Inflammatory macrophage (primary cell): ENCODE results near the gene CST4.
"Not testable (repeated sequence)": the region's sequence is repeated elsewhere in the genome, so short reads cannot be mapped to it uniquely, and the experiment has no call there.

Source experiments
- DNase-seq, 2 donors: peaks; one replicate each; pipeline ENCODE4 v3.0.0-alpha.2; 2020 to 2022

The CST4 gene

DNA sequence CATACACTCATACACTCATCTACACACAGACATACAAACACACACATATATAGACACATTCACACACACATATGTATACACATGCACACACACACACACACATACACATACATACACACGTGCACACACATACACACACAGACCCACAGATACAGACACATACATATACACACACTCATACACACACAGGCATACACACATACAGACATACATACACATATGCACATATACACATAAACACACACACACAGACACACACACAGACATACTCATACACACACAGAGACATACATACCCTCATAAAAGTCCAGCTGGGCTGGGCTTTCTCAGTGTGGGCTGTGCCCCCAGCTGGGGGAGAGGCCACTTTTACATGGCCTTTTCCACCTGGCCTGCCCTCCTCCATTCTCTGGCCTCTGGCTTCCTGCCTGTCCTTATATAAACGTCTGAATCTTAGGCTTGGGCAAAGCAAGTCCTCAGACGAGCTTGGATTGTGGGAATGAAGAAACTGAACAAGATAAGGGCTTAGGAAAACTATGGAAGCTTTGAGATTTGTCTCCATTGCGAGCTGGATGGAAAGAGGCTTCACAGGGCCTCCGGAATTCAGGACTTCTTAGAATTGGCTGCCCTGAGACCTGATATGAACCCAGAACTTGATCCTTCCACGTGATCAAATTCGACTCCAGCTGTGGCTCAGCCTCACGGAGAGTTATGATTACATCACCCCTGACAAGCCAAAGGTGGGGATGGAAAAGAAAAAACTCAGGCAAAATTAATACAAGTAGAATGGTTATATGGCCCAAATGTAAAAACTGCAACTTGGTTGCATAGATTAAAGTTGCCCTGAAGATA, 28.6 kb downstream of the CST4 start:
- no peak for DNase-seq

DNA sequence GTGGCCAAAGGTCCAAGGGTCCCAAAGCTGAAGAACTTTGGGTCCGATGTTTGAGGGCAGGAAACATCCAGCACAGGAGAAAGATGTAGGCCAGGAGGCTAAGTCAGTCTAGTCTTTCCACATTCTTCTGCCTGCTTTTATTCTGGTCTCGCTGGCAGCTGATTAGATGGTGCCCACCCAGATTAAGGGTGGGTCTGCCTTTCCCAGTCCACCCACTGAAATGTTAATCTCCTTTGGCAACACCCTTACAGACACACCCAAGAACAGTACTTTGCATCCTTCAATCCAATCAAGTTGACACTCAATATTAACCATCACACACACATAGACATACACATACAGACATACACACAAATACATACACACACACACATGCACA, 29.2 kb downstream of the CST4 start:
- not testable (repeated sequence) for DNase-seq

DNA sequence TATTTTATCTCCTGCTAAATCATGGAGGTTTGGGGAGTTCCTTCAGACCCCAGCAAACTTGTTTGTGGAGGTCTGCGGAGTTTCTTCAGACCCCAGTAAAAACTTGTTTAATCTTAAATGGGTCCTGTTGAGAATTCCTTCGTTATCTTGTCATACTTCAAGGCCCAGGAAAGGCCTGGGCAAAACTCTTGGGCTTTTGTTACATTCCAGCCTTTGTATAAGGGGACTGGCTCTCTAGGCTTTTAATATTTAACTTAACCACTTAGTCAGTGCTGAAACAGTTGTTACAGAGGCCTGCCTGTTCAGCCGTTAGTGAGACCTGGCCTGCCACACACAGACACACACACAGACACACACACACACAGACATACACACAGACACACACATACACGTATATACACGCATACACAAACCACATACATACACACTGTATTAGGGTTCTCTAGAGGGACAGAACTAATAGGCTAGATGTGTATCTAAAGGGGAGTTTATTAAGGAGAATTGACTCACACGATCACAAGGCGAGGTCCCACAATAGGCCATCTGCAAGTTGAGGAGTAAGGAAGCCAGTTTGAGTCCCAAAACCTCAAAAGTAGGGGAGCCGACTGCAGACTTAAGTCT, 29.7 kb downstream of the CST4 start:
- no peak for DNase-seq

DNA sequence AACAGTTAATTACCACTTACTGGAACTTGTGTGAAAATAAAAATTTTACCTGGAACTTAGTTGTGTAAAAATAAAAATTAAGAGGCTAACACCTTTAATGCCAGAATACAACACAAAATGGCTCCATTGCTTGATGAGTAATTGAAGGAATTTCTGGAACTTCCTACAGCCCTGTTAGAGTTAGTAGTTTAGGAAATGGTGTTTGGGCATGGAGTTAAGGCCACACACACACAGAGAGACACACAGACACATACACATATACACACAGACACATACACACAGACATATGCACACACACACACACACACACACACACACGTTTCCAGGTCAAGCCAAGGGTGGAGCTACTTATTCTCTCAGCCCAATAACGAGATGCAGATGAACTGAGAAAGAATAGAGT, 30.5 kb downstream of the CST4 start:
- no peak for DNase-seq

DNA sequence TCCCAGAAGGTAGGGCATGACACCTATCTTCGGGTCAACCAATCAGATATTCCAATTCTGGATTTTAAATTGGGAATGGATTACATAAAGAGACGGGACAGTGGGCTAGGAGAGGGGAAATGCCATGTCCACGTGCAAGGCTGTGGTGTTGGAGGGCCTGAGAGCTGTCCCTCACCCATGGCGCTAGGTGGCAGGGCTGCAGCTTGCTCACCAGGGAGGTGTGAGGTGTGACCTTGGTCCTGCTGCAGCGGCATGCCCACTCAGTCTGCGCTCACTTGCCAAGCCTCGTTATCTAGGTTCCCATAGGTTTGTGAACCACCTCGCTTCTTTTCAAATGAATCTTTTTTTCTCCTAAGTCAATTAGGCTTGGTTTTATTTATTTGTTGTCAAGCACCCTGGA, 31.6 kb downstream of the CST4 start:
- DNase-seq: no peak

DNA sequence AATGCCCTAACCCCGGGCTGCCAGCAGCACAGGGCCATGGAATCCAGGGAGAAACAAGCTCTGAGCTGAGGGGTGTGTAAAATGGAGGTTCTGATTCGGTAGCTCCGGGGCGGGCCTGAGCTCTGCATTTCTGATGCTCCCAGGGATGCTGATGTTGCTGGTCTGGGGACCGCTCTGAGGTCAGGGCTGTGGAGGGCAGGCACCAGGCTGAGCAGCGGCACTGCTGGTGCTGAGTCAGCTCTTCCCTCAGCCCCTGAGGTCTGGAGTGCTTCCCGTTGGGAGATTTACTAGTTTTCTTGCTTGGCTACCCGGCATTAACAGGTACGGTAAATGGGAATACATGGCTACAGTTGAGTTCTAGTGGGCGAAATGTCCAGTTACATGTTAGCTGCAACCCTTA, 32.5 kb downstream of the CST4 start:
- DNase-seq: no peak

DNA sequence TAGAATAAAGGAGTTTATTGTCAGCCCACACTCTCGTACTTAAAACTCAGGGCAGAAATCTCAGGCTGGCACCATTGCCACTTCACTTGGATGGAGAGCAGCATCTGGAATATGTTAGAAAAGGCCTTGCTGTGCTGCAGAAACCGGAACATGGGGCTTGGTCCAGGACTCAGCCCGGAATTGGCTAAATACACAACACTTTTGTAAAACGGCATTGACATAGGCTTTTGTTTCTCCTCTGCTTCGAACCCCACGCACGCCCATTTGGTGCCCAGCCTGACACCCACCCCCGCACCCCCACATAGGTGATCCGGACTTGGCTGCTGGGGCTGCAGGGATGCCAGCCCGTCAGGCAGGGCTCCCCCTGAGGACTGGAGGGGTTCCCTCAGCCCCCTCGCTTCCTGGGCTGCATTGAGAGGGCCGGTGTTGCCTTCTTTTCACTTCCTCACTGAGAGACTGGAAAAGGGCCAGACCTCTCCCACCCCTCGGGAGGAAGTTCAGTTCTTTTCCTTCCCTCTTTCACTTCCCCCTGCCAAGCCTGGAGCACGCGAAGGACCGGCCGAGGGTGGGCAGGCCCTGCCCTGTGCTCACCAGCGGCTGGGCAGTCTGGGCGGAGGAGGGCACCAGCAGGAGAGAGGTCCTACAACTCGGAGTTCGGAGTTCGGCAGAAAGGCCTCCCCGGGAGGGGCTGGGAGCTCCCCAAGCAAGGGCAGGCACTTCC, 33.2 kb downstream of the CST4 start:
- DNase-seq: peak; percentile 94

DNA sequence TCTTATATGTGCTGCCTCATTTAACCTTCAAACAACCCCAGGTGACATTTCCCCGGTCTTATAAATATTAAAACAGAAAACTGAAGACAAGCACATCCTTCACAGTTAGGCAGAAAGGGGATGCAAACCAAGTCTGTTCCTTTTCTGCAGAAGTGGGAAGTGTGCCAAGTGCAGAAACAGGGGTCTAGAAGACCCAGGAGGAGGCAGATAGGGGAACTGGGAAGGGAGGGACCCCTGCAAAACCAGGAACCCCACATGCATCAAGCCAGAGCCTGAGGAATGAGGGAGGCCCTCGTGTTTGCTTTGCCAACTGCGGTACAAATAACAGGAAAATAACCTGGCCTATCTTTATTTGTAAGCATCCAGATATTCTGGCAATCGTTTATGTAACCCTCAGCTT, 34.1 kb downstream of the CST4 start:
- peak; percentile 27 to 50 for DNase-seq

DNA sequence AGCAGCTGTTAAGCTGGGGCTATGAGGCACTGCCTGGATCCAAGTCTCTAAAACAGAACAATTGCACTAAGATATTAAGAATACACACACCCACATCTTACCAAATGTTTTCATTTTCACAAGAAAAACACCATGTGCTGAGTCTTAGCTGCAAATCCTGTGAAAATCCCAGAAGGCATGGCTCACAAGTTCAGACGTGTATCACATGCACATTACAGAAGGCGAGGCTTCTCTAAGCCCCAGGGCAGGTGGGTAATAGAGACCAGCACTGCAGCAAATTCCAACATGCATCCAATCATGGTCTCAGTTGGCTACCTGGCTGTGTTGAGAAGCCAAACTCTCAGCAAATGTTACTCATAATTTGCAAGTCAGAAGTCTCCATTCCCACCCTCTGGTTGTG, 34.8 kb downstream of the CST4 start:
- DNase-seq: no peak

DNA sequence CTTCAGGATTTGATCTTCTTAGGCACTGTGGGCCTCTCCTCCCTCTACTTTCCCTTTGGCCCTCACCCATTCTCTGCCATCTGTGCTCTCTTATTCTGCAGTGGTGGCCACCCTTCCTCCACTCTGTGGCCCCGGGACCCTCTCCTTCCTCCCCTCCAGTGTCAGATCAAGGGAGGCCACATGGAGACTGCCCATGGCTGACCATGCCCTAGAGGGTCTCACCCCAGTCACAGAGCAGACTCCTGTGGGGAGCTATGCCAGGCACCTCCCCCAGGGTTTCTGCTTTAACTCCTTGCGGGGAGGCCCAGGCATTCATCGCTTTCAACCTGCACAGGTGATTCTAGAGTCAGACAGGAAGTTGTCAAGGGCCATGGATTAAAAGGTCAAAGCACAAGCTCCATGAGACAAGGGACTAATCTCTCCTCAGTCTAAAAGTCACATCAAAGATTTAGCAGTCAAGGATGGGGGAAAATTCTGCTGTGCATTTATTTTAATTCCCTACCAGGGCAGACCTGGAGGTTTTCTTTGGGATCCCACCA, 35.4 kb downstream of the CST4 start:
- DNase-seq: no peak

DNA sequence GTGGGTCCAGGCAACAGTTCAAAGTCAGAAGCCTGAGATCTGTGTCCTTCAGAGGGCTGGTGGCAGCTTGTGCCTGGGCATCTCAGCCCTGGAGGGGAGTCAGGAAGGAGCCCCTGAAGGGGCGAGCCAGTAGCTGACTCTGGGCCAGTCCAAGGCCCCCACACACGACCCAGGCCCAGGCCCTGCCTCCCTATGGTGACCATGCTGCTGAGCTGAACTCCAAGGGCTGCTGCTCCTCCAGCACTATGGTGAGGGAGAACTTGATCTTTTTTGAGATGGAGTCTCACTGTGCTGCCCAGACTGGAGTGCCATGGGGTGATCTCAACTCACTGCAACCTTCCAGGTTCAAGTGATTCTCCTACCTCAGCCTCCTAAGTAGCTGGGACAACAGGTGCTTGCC, 35.9 kb downstream of the CST4 start:
- no peak for DNase-seq

DNA sequence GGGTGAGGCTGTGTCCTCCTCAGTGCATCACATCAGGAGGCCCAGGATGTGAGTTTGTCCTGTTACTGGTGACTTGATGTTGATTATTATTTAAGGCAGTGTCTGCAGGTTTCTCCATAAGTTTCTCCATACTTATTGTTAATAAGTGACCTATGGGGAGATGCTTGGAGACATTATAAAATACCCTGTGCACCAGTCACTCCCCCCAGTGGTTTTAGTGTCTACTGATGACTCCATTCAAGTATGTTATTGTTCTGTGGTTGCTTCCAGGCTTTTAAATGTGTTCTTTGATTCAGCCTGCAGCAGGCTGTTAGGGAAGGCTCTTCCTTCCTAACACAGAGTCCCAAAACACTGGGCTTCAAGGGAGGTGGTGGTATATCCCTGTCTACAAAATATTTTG, 36.5 kb downstream of the CST4 start:
- DNase-seq: no peak

DNA sequence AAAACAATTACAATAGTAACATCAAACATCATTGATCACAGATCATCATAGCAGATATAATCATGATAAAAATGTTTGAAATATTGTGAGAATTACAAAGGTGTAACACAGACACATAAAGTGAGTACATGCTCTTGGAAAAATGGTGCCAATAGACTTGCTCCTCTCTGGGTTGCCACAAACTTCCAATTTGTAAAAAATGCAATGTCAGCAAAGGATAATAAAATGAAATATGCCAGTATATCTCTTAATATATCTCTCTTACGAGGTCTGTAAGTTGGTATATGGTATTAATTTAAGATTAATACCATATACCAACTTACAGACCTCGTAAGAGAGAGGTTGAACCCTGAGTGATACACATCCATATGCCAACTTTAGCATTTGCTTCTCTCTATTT, 37.7 kb downstream of the CST4 start:
- DNase-seq: no peak

DNA sequence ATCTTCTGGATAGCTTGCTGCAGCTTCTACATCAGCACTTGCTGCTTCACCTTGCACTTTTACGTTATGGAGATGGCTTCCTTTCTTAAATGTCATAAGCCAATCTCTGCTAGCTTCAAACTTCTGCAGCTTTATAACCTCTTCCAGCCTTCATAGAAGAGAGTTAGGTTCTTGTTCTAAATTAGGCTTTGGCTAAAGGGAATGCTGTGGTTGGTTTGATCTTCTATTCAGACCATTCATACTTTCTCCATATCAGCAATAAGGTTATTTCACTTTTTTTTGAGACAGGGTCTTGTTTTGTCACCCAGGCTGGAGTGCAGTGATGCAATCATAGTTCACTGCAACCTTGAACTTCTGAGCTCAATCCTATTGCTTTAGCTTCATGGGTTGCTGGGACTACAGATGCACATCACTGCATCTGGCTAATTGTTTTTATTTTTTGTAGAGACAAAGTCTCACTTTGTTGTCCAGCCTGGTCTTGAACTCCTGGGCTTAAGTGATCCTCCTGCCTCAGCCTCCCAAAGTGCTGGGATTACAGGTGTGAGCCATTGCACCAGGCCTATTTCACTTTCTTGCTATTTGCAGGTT, 38.9 kb downstream of the CST4 start:
- no peak for DNase-seq

DNA sequence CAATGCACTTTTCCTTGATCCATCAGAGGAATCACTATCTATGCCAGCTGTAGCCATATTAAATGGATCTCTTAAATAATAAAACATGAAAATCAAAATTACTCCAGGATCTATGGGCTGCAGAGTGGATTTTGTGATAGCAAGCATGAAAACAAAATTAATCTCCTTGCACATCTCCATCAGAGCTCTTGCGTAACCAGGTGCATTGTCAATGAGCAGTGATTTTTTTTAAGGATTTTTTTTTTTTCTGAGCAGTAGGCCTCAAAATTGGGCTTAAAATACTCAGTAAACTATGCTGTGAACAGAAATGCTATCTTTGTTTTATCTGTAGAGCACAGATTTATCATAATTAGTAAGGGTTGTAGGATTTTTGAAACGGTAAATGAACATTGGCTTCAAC, 39.6 kb downstream of the CST4 start:
- no peak for DNase-seq

DNA sequence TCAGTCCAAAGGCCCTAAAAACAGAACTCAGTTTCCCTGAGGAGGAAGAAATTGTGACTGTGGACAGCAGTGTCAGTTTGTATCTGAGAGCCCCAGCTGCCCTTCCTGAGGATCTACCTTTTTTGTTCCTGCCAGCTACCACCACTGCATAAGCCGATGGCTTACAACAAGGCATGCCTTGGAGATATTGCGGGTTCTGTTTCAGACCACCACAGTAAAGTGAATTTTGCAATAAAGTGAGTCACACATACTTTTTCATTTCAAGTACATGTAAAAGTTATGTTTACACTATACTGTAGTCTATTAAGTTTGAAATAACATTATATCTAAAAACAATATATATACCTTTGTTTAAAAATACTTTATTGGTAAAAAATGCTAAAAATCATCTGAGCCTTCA, 41.5 kb downstream of the CST4 start:
- no peak for DNase-seq

DNA sequence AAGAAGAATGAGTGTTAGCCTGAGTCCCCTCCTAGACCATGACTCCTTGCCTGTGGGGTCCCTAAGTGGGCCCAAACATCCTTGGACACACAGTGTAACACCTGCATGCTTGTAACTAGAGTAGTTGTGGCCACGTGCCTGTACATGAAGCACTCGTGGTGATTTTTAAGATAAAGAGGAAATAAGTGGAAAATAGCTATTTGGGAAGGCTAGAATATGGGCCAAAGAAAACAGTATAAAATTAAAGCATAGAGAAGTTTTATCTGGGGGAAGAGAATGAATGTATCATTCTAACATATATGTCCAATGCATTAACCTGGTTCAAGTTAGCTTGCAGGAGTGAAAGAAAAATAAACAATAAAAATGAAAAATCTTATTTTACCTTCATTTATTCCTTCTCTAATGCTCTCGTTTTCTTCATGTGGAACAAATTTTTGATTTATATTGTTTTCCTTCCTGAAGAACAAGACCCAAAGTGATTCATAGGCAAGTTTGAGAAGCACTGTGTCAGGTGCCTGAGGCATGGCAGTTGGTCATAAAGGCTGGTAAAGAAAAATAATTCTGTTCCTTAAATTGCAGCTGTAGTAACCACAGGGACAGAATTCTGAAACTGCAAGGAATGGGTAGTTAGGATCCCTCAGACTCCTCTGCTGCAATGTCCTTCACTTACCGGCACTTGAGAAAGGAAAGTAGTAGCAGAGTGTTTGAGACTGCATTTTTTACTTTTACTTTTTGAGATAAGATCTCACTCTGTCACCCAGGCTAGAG, 42.5 kb downstream of the CST4 start:
- DNase-seq: peak; percentile 65 to 80

DNA sequence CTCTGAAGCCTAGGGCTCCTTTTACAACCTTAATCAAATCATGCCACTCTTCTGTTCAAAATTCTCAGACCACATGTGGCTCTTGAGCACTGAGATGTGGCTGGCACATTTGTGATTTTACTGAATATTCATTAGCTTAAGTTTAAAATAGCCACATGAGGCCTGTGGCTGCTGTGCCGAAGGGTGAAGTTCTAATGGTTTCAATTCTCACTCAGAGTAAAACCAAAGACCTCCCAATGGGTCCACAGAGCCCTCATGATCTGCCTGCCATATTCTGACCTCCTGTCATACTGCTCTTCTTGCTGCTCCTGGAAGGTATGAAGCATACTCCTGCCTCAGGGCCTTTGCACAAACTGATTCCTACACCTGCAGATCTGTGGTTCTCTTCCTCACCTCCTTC, 43.3 kb downstream of the CST4 start:
- no peak for DNase-seq

DNA sequence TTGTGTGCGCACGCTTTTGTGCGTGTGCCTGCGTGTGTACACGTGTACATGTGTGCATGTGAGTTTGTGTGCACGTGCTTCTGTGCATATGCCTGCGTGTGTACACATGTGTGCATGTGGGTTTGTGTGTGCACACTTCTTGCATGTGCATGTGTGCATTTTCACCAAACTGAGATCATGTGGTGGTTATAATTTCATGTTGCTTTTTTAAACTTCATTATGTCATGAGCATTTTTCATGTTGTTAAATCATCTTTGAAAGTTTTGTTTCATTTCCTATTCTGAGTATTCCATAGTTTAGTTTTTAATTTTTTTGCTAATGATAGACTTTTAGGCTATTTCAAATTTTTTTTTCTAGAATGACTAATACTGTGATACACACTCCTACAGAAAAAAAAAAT, 44.7 kb downstream of the CST4 start:
- DNase-seq: peak in 1 of 2 donors; percentile 27

DNA sequence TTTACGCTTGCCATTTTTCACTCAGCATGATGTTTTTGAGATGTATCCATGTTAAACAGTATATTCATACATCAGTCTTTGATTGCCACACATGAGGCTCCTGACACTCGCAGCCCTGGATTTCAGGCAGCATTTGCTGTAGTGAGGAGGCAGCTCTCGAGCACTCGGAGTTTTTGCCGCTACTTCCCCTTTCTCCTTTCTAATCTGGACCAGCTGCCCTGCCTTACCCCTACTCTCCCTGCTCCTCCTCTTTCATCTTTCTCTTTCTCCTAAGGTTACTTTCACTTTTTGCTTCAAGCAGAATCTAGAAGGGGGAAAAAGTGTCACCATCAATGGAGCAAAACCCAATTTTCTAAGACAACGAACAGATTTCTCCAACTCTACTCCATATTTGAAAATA, 45.2 kb downstream of the CST4 start:
- DNase-seq: peak; percentile 68 to 78

DNA sequence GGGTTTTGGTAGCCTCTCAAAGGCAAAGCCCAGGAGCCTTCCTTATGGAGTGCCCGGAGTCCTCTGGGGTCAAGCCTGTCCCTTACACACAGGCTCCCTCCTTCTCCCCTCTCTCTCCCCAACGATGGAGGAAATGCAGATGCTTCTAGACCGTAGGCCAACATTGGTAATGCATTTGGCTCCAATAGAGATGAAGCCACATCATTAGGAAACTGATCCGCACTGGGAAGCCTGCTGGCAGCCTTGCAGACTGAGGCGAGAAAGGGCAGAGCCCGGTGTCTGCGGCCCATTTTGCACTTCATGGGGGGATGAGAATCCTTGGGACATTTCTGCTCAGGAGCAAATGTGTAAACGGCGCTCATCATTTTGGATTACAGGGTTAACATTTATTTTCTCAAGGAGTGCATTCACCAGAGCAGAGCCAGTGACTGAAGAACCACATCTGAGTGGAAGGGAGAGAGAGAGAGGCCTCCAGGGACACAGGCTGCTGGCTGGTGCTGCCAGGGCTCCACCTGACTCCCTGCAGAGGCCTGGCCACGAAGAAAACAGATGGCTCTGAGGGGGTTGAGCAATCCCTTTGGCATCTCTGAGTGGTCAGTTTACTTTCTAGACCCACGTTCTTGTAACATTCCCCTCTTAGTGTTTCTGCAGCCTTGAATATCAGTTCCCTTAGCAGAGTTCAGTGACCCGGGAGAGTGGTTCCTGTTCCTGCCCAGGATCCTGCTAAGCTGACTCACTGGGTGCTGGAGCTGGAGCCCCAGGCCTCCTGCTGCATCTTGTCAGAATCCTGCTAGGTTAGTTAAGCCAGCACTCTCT, 46.7 kb downstream of the CST4 start:
- peak; percentile 79 for DNase-seq
